GM18868 (cell line): ENCODE measurements around the gene TMEM175.

Source experiments
- ATAC-seq: cut with Tn5 transposase; IDR thresholded peaks from one replicate; pipeline ENCODE4 v1.9.1; 2021; ENCODE audit warnings: mild to moderate bottlenecking, moderate library complexity; ENCODE audit not compliant: unreplicated experiment

Gene TMEM175

DNA sequence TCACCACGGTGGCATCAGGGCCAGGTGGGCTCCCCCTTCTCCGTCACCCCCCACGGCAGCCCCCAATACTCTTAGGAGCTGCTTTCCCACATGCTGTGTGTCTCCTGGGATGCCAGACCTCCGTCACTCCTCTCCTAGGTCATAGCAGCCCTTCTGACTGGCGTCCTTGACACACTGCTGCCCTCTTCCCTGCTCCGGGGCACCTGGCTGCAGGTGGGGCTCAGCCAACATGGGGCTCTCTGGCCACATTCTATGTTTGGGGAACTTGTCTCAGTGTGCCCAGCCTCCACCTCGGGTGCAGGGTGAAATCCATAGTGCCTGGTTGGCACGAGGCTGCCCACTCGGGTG is 13.8 kb downstream of the TMEM175 start:
- no peak for ATAC-seq

DNA sequence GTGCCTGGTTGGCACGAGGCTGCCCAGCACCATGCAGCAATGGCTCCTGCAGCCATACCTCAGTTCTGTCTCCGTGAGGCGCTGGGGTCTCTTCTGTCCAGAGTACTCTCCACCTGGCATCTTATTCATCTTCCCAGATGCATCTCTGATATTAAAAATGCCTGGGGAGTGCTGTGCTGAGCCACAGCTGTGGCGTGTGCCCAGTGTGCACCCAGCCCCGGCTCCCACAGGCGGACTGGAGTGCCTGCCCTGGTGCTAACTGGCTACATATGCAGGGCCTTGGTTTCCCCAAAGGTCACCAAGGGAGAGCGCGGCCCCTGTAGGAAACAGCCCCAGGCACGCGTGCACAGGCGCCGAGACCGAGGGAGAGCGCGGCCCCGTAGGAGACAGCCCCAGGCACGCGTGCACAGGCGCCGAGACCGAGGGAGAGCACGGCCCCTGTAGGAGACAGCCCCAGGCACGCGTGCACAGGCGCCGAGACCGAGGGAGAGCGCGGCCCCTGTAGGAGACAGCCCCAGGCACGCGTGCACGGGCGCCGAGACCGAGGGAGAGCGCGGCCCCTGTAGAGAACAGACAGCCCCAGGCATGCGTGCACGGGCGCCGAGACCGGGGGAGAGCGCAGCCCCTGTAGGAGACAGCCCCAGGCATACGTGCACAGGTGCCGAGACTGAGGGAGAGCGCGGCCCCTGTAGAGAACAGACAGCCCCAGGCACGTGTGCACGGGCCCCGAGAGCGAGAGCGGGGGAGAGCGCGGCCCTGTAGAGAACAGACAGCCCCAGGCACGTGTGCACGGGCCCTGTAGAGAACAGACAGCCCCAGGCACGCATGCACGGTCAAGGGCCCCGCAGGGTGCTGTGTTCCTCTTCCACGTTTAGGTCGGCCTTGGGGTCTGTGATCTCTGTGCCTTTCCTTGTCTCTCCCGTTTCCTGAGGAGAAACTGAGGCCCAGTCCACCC is 14.5 kb downstream of the TMEM175 start:
- ATAC-seq = no peak

- ATAC-seq = no peak
These were observed 15.3 kb downstream of the TMEM175 start for GRCh38 chr4:947491-947971.

DNA sequence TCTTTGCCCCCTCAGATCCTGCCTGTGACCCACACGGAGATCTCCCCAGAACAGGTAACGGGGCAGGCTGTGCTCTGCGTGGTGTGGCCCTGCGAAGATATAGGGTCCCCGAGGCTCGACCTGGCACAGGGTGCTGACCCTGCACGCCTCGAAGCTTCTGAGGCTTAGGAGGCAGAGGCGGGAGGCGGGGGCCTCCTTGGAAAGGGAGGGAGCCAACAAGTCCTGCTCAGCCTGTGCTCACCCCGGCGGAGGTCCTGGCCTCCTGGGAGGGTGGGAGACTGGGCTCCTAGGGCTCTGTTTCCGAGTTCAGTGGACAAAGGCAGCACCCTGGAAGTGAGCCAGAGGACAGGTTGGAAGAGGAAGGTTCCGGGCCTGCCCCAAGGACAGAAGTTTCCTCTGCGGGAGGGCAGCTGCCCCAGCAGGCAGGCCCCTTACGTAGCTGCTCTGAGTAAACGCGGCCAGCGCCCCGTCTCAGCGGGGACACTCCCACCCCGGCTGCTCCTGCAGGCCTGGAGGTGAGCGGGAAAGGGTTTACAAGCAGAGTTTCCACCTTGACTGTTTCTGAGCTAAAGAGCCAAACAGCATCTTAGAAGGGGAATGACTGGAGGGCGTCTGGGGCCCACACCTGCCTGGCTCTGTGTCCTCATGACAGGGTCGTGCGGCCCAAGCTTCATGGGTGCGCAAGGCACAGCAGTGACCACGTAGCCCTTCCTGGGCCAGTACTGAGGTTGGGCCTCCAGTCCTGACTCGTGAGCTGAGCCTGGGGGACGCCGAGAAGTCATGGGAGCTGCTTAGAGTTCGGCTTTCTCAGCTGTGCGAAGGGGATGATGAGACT is 16.1 kb downstream of the TMEM175 start:
- no peak for ATAC-seq

- no peak for ATAC-seq
These were observed 16.7 kb downstream of the TMEM175 start for GRCh38 chr4:948936-949300.

- ATAC-seq = no peak
These were observed 17.4 kb downstream of the TMEM175 start for GRCh38 chr4:949656-950055.

- ATAC-seq = no peak
These were observed 18.1 kb downstream of the TMEM175 start for GRCh38 chr4:950136-951020.

- ATAC-seq = no peak
These were observed 18.9 kb downstream of the TMEM175 start for GRCh38 chr4:951186-951585.

- ATAC-seq = no peak
These were observed 19.6 kb downstream of the TMEM175 start for GRCh38 chr4:951594-952468.

DNA sequence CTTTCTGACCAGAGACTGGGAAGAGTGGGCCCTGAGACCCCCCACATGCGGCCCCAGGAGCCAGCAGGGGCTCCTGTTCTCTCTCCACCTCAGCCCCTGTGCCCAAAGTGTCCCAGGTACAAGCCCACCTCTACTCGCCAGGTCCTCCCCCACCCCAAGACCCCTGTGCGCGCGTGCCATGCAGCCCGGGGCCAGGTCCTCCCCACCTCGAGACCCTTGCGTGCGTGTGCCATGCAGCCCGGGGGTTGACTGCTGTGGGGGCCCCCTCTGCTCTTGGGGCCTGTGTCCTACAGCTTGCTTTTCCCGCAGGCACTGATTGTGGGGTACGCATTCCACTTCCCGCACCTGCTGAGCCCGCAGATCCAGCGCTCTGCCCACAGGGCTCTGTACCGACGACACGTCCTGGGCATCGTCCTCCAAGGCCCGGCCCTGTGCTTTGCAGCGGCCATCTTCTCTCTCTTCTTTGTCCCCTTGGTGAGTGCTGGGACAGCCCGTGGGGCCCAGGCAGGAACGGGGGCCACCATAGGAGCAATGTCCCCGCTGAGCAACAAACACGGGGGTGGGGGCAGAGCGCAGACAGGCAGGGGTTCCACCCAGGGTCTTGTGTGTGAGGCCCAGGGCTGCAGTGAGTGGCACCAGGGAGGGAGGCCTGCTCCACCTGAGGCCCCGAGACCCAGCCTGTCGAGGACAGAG is 20.8 kb downstream of the TMEM175 start:
- no peak for ATAC-seq

GRCh38 chr4:953574-953915 is 21.3 kb downstream of the TMEM175 start:
- ATAC-seq = no peak

DNA sequence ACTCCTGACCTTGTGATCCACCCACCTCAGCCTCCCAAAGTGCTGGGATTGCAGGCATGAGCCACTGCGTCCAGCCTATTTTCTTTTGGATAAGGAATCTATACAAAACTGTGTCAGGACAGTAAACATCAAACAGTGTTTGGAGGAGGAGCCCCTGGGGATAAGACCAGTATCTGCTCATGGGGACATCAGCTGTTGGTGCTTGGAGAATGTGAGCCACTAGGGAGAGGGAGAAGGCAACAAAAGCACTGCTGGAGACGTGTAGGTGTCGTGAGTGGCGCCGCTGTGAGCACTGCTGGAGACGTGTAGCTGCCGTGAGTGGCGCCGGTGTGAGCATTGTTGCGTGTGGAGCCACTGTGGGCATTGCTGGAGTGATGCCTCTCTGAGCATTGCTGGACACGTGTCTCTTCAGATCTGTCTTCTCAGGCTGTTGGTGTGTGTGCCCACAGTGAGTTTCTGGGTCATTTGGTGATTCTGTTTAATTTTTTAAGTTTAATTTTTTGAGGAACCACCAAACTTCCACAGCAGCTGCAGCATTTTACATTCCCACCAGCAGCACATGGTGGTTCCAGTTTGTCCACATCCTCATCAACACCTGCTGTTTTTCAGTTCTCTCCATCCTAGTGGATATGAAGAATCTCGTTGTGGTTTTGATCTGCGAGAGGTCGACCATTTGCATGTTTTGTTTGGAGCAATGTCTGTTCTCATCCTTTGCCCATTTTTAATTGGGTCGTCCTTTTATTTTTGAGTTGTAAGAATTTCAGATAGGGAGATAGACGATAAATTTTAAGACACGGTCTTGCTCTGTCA is 22.2 kb downstream of the TMEM175 start:
- ATAC-seq = no peak

GRCh38 chr4:955161-955921 is 23.1 kb downstream of the TMEM175 start:
- no peak for ATAC-seq

DNA sequence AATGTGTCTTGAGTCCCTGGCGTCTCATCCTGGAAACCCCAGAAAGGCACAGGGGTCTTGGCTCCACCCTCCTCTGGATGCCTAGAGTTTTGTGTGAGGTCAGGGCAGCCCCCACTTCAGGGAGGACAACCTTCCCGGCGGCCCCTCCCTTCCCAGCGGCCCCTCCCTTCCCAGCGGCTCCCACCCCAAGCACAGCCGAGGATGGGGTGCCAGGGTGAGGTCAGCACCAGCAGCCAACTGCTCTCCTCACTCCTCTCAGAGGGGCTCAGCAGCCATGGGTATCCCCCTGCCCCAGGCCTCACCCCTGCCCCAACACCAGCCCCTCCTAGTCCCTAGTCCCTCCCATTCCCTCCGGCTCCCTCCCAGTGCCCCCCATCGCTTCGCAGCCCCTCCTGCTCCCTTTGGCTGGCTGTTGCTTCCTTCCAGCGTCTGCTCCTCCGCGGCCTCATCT is 23.7 kb downstream of the TMEM175 start:
- ATAC-seq = no peak

DNA sequence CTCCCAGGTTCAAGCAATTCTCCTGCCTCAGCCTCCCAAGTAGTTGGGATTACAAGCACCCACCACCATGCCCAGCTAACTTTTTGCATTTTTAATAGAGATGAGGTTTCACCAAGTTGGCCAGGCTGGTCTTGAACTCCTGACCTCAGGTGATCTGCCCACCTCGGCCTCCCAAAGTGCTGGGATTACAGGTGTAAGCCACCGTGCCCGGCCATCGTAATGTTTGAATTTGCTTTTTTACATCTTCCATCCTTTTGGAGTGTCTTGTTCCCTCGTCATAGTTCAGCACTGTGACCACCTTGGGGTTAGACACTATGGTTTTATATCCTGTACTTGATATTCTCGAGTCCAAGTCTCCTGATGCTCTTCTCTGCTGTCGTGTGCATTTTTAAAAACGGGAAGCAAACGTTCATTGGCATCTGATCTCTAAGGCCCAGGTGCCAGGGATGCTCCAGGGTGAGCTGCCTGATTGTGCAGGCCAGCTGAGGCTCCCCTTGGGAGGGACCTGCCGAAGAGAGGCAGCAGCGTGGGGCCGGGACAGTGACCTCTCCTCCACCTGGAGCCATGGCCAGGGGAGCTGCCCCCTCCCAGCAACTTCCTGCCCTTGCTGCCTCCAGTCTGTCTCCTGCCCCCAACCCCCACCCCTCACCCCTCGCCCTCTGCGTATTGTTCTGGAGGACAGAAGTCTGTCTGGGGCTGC is 24.4 kb downstream of the TMEM175 start:
- ATAC-seq = no peak

- ATAC-seq = no peak
These were observed 24.9 kb downstream of the TMEM175 start for GRCh38 chr4:957231-957580.

DNA sequence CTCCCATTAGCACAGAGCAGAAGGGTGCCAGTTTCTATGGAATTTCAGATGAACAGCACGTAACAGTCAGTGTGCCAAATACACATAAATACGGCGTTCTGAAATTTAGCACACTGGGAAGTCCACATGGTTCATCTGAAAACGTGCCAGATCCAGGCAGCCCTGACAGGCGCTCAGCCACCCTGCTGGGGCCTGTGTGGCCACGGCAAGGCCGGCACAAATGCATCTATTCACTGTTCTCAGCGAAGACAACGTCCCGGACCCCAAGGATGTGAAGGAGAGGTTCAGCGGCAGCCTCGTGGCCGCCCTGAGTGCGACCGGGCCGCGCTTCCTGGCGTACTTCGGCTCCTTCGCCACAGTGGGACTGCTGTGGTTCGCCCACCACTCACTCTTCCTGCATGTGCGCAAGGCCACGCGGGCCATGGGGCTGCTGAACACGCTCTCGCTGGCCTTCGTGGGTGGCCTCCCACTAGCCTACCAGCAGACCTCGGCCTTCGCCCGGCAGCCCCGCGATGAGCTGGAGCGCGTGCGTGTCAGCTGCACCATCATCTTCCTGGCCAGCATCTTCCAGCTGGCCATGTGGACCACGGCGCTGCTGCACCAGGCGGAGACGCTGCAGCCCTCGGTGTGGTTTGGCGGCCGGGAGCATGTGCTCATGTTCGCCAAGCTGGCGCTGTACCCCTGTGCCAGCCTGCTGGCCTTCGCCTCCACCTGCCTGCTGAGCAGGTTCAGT is 25.5 kb downstream of the TMEM175 start:
- no peak for ATAC-seq
